HFF-Myc (cell line): Measurements from ENCODE around the gene PCK2.

Experiments used
- DNase-seq: peaks from one replicate; pipeline ENCODE4 v3.0.0-alpha.2; 2011; ENCODE audit warnings: low read depth; ENCODE audit errors: extremely low read depth
- H3K4me3 ChIP-seq: replicated peaks from 2 replicates; pipeline ENCODE4 v1.5.1; 2011; ENCODE audit warnings: low read depth, mild to moderate bottlenecking, control low read depth, low read length
- TF ChIP-seq, protein P1 (sequence below): IDR thresholded peaks from 2 replicates; pipeline ENCODE4 v1.5.1; 2012; ENCODE audit warnings: mild to moderate bottlenecking, low read depth, low read length, control low read depth; ENCODE audit errors: missing control alignments

The PCK2 gene

DNA sequence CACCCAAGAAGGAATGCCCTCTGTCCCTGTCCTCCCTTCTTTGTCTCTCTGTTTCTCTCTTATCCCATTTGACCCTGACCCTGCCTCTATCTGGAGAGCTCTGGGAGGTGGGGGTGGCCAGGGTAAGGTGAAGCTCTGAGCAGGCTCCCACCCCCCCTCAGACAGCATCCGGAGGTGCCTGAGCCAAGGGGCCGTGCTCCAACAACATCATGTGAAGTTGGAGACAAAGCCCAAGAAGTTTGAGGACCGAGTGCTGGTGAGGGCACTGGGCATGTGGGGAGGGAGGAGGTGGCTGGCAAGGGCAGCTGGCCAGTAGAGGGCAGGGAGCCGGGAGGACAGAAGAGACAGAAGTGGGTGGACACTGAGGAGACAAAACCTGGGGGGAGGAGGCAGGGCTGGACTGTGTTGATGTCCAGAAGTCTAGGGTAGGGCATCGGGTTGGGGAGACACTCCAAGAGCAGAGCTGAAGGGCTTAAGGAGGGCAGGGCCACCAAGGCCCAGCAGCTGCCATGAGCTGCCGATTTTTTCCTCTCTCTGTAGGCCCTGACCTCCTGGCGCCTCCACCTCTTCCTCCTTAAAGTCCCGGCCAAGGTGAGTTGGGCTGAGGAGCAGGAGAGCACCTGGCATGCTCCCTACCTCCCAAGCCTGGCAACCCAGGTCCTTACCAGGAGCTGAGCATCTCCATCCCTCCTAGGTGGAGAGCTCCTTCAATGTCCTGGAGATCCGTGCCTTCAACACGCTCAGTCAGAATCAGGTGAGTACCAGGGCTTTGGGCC lies 40.4 kb upstream of the PCK2 start:
- TF ChIP-seq, protein P1, sequence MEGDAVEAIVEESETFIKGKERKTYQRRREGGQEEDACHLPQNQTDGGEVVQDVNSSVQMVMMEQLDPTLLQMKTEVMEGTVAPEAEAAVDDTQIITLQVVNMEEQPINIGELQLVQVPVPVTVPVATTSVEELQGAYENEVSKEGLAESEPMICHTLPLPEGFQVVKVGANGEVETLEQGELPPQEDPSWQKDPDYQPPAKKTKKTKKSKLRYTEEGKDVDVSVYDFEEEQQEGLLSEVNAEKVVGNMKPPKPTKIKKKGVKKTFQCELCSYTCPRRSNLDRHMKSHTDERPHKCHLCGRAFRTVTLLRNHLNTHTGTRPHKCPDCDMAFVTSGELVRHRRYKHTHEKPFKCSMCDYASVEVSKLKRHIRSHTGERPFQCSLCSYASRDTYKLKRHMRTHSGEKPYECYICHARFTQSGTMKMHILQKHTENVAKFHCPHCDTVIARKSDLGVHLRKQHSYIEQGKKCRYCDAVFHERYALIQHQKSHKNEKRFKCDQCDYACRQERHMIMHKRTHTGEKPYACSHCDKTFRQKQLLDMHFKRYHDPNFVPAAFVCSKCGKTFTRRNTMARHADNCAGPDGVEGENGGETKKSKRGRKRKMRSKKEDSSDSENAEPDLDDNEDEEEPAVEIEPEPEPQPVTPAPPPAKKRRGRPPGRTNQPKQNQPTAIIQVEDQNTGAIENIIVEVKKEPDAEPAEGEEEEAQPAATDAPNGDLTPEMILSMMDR, result no peak
- H3K4me3 ChIP-seq, result no peak overlapping the region
- DNase-seq, result no peak

- H3K4me3 ChIP-seq, result no peak overlapping the region
- DNase-seq, result no peak
- TF ChIP-seq, protein P1, result no peak
These were observed 39.8 kb upstream of the PCK2 start for GRCh38 chr14:24054324-24054641.

DNA sequence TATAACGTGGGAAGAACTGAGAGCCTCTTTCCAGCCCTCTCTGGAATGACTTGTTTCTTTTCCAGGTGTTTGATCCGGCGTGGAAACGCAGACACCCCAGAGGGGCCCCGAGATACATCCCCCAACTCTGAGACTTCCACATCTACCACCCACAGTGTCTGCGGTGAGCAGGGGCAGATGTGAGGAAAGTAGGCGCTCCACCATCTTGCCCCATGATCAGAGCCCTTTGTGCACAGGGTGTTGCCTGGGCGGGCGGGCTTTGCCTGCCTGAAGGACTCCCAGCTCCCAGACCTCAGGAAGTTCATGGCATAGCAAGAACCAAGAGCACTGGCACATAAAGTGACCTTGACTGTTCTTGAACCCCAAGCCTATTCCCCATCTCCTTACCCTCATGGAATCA lies 39.5 kb upstream of the PCK2 start:
- no peak overlapping the region for H3K4me3 ChIP-seq
- DNase-seq, result no peak
- TF ChIP-seq, protein P1, result no peak

DNA sequence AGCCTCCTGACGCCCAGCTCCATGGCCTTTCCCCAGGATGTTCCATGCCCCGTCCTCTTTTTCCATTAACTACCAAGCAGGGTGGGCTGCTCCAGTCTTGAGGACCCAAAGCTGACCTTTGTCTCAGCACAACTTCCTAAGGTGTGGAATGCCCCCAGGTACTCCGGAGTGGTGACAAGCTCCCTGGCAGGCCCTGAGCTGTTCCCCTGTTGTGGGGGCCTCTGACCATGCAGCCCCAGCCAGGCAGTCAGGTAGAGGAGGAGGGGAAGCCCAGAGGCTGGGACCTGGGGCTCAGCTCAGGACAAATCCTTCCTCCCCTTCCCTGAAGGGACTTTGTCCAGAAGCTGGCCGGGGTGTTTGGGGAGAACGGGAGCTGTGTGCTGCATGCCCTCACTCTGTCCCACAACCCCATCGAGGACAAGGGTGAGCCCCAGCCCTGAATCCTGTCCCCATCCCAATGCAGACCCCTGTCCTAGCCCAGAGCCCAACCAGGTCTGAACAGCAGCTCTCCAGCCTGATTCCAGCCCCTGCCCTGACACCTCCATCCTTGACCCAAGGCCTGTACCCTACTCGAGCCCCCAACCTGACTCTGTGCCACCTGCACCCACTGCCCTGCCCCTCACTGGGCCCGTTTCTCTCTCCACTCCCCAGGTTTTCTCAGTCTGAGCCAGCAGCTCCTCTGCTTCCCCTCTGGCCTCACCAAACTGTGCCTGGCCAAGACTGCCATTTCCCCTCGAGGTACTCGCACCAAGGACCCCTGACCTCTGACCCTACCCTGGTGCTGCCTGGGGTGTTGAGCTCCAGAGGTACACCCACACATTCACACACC lies 37.9 kb upstream of the PCK2 start:
- no peak for DNase-seq
- TF ChIP-seq, protein P1, result no peak
- H3K4me3 ChIP-seq, result no peak overlapping the region

GRCh38 chr14:24056800-24057184 lies 37.3 kb upstream of the PCK2 start:
- TF ChIP-seq, protein P1, result no peak
- no peak overlapping the region for H3K4me3 ChIP-seq
- no peak for DNase-seq

GRCh38 chr14:24057271-24057670 lies 36.8 kb upstream of the PCK2 start:
- DNase-seq, result no peak
- TF ChIP-seq, protein P1, result no peak
- no peak overlapping the region for H3K4me3 ChIP-seq
